ENCODE results near the gene WDR41.
"Not testable (repeated sequence)": the region's sequence is repeated elsewhere in the genome, so short reads cannot be mapped to it uniquely, and the experiment has no call there.

Gene WDR41

GRCh38 chr5:77468875-77469274 is 23.2 kb downstream of the WDR41 start:
- not testable (repeated sequence) for H3K4me1 ChIP-seq (ENCODE audit: insufficient read depth, low read length); H3K9me3 ChIP-seq (ENCODE audit: control insufficient read depth, insufficient read depth, low read length); H3K36me3 ChIP-seq (ENCODE audit: insufficient read depth, low read length); H3K9ac ChIP-seq (ENCODE audit: low read depth, low read length)

- Histone ChIP-seq H3K9ac (ENCODE audit: low read depth, low read length) (no peak overlapping the region), H3K36me3 (ENCODE audit: insufficient read depth, low read length) (no peaks in the 10 kb centered on the region), H3K9me3 (ENCODE audit: control insufficient read depth, insufficient read depth, low read length) (no peaks in the 10 kb centered on the region), H3K4me1 (ENCODE audit: insufficient read depth, low read length) (no peaks in the 10 kb centered on the region)
Measured at GRCh38 chr5:77463905-77464304, 28.2 kb downstream of the WDR41 start.

- Histone ChIP-seq H3K9me3 (ENCODE audit: control insufficient read depth, insufficient read depth, low read length) (no peaks in the 10 kb centered on the region), H3K9ac (ENCODE audit: low read depth, low read length) (no peak overlapping the region), H3K36me3 (ENCODE audit: insufficient read depth, low read length) (no peaks in the 10 kb centered on the region), H3K4me1 (ENCODE audit: insufficient read depth, low read length) (no peaks in the 10 kb centered on the region)
Measured at GRCh38 chr5:77461287-77461686, 30.8 kb downstream of the WDR41 start.

GRCh38 chr5:77454123-77454522 is 38.0 kb downstream of the WDR41 start:
- Histone ChIP-seq H3K4me1 (ENCODE audit: insufficient read depth, low read length) (no peaks in the 10 kb centered on the region), H3K9ac (ENCODE audit: low read depth, low read length) (no peak overlapping the region), H3K36me3 (ENCODE audit: insufficient read depth, low read length) (peaks cover 5% of the 10 kb centered on the region; the same call in 1 of the 2 replicates), H3K9me3 (ENCODE audit: control insufficient read depth, insufficient read depth, low read length) (no peaks in the 10 kb centered on the region)

- Histone ChIP-seq H3K36me3 (ENCODE audit: insufficient read depth, low read length) (peaks cover 7% of the 10 kb centered on the region; the same call in 1 of the 2 replicates), H3K9me3 (ENCODE audit: control insufficient read depth, insufficient read depth, low read length) (no peaks in the 10 kb centered on the region), H3K9ac (ENCODE audit: low read depth, low read length) (no peak overlapping the region), H3K4me1 (ENCODE audit: insufficient read depth, low read length) (no peaks in the 10 kb centered on the region)
Measured at GRCh38 chr5:77452351-77452750, 39.8 kb downstream of the WDR41 start.

- H3K9ac ChIP-seq (ENCODE audit: low read depth, low read length) = no peak overlapping the region
- H3K4me1 ChIP-seq (ENCODE audit: insufficient read depth, low read length) = no peaks in the 10 kb centered on the region
- H3K9me3 ChIP-seq (ENCODE audit: control insufficient read depth, insufficient read depth, low read length) = no peaks in the 10 kb centered on the region
- peaks cover 7% of the 10 kb centered on the region; the same call in 1 of the 2 replicates for H3K36me3 ChIP-seq (ENCODE audit: insufficient read depth, low read length)
Measured at GRCh38 chr5:77449981-77450380, 42.1 kb downstream of the WDR41 start.

GRCh38 chr5:77449277-77449676 is 42.8 kb downstream of the WDR41 start:
- Histone ChIP-seq H3K4me1 (ENCODE audit: insufficient read depth, low read length) (no peaks in the 10 kb centered on the region), H3K36me3 (ENCODE audit: insufficient read depth, low read length) (peaks cover 7% of the 10 kb centered on the region; the same call in 1 of the 2 replicates), H3K9ac (ENCODE audit: low read depth, low read length) (no peak overlapping the region), H3K9me3 (ENCODE audit: control insufficient read depth, insufficient read depth, low read length) (no peaks in the 10 kb centered on the region)

- H3K9ac ChIP-seq (ENCODE audit: low read depth, low read length) = no peak overlapping the region
- H3K4me1 ChIP-seq (ENCODE audit: insufficient read depth, low read length) = no peaks in the 10 kb centered on the region
- no peaks in the 10 kb centered on the region for H3K9me3 ChIP-seq (ENCODE audit: control insufficient read depth, insufficient read depth, low read length)
- peaks cover 7% of the 10 kb centered on the region; the same call in 1 of the 2 replicates for H3K36me3 ChIP-seq (ENCODE audit: insufficient read depth, low read length)
Measured at GRCh38 chr5:77448831-77449230, 43.3 kb downstream of the WDR41 start.

- H3K36me3 ChIP-seq (ENCODE audit: insufficient read depth, low read length) = 0 out of 2 replicates have a peak, but pooled peaks cover 4% of the 10 kb centered on the region
Measured at GRCh38 chr5:77444356-77444755, 47.8 kb downstream of the WDR41 start.

GRCh38 chr5:77443670-77444069 is 48.4 kb downstream of the WDR41 start:
- Histone ChIP-seq H3K9me3 (ENCODE audit: control insufficient read depth, insufficient read depth, low read length) (no peaks in the 10 kb centered on the region), H3K9ac (ENCODE audit: low read depth, low read length) (no peak overlapping the region)

More at GRCh38 chr5:77444356-77444755, 47.8 kb downstream of the WDR41 start:
- Histone ChIP-seq H3K9me3 (ENCODE audit: control insufficient read depth, insufficient read depth, low read length) (no peaks in the 10 kb centered on the region), H3K4me1 (ENCODE audit: insufficient read depth, low read length) (no peaks in the 10 kb centered on the region), H3K9ac (ENCODE audit: low read depth, low read length) (no peak overlapping the region)

GRCh38 chr5:77438071-77438470 is 54.0 kb downstream of the WDR41 start:
- Histone ChIP-seq H3K9ac (ENCODE audit: low read depth, low read length) (no peak overlapping the region), H3K9me3 (ENCODE audit: control insufficient read depth, insufficient read depth, low read length) (no peaks in the 10 kb centered on the region), H3K4me1 (ENCODE audit: insufficient read depth, low read length) (no peaks in the 10 kb centered on the region), H3K36me3 (ENCODE audit: insufficient read depth, low read length) (peaks cover 4% of the 10 kb centered on the region)

More at GRCh38 chr5:77443670-77444069, 48.4 kb downstream of the WDR41 start:
- Histone ChIP-seq H3K36me3 (ENCODE audit: insufficient read depth, low read length) (peaks cover 4% of the 10 kb centered on the region; the same call in 1 of the 2 replicates), H3K4me1 (ENCODE audit: insufficient read depth, low read length) (no peaks in the 10 kb centered on the region)

GRCh38 chr5:77437194-77437593 is 54.9 kb downstream of the WDR41 start:
- no peak overlapping the region for H3K9ac ChIP-seq (ENCODE audit: low read depth, low read length)
- H3K36me3 ChIP-seq (ENCODE audit: insufficient read depth, low read length) = peaks cover 6% of the 10 kb centered on the region

GRCh38 chr5:77431719-77432118 is 60.4 kb downstream of the WDR41 start:
- no peaks in the 10 kb centered on the region for H3K4me1 ChIP-seq (ENCODE audit: insufficient read depth, low read length)

More at GRCh38 chr5:77437194-77437593, 54.9 kb downstream of the WDR41 start:
- H3K9me3 ChIP-seq (ENCODE audit: control insufficient read depth, insufficient read depth, low read length) = no peaks in the 10 kb centered on the region
- H3K4me1 ChIP-seq (ENCODE audit: insufficient read depth, low read length) = no peaks in the 10 kb centered on the region

GRCh38 chr5:77431286-77431685 is 60.8 kb downstream of the WDR41 start:
- Histone ChIP-seq H3K36me3 (ENCODE audit: insufficient read depth, low read length) (peaks cover 15% of the 10 kb centered on the region), H3K9ac (ENCODE audit: low read depth, low read length) (no peak overlapping the region), H3K9me3 (ENCODE audit: control insufficient read depth, insufficient read depth, low read length) (no peaks in the 10 kb centered on the region), H3K4me1 (ENCODE audit: insufficient read depth, low read length) (no peaks in the 10 kb centered on the region)

More at GRCh38 chr5:77431719-77432118, 60.4 kb downstream of the WDR41 start:
- no peaks in the 10 kb centered on the region for H3K9me3 ChIP-seq (ENCODE audit: control insufficient read depth, insufficient read depth, low read length)
- no peak overlapping the region for H3K9ac ChIP-seq (ENCODE audit: low read depth, low read length)
- H3K36me3 ChIP-seq (ENCODE audit: insufficient read depth, low read length) = peaks cover 15% of the 10 kb centered on the region

GRCh38 chr5:77430726-77431125 is 61.4 kb downstream of the WDR41 start:
- Histone ChIP-seq H3K9me3 (ENCODE audit: control insufficient read depth, insufficient read depth, low read length) (no peaks in the 10 kb centered on the region), H3K9ac (ENCODE audit: low read depth, low read length) (no peak overlapping the region), H3K4me1 (ENCODE audit: insufficient read depth, low read length) (no peaks in the 10 kb centered on the region), H3K36me3 (ENCODE audit: insufficient read depth, low read length) (peaks cover 15% of the 10 kb centered on the region)

- Histone ChIP-seq H3K9me3 (ENCODE audit: control insufficient read depth, insufficient read depth, low read length) (no peaks in the 10 kb centered on the region), H3K36me3 (ENCODE audit: insufficient read depth, low read length) (peaks cover 15% of the 10 kb centered on the region), H3K4me1 (ENCODE audit: insufficient read depth, low read length) (no peaks in the 10 kb centered on the region), H3K9ac (ENCODE audit: low read depth, low read length) (no peak overlapping the region)
Measured at GRCh38 chr5:77428526-77428925, 63.6 kb downstream of the WDR41 start.
